NCI-H1105 (cell line): Measurements from ENCODE around the gene CDH13.

ENCODE experiments used
- DNase-seq: peaks from one replicate; lab custom pipeline; 2025; lab: John Stamatoyannopoulos, UW

The CDH13 gene

GRCh38 chr16:83058376-83058775 is 431.6 kb downstream of the CDH13 start:
- DNase-seq, result no peak

GRCh38 chr16:83059237-83059636 is 432.5 kb downstream of the CDH13 start:
- no peak for DNase-seq

- DNase-seq, result no peak
These were observed 439.2 kb downstream of the CDH13 start for GRCh38 chr16:83066011-83066410.

- no peak for DNase-seq
These were observed 440.1 kb downstream of the CDH13 start for GRCh38 chr16:83066881-83067280.

GRCh38 chr16:83068686-83069085 is 441.9 kb downstream of the CDH13 start:
- DNase-seq, result peak; percentile 11

- DNase-seq, result no peak
These were observed 443.8 kb downstream of the CDH13 start for GRCh38 chr16:83070416-83071209.

GRCh38 chr16:83075956-83076355 is 449.2 kb downstream of the CDH13 start:
- no peak for DNase-seq

- DNase-seq, result no peak
These were observed 456.6 kb downstream of the CDH13 start for GRCh38 chr16:83083361-83083760.

GRCh38 chr16:83085660-83086059 is 458.9 kb downstream of the CDH13 start:
- peak; percentile 41 for DNase-seq

- no peak for DNase-seq
These were observed 469.3 kb downstream of the CDH13 start for GRCh38 chr16:83095941-83096692.

- no peak for DNase-seq
These were observed 471.8 kb downstream of the CDH13 start for GRCh38 chr16:83098536-83098935.

GRCh38 chr16:83100679-83101078 is 473.9 kb downstream of the CDH13 start:
- no peak for DNase-seq

- DNase-seq, result no peak
These were observed 475.6 kb downstream of the CDH13 start for GRCh38 chr16:83102336-83102735.

GRCh38 chr16:83105279-83106077 is 478.7 kb downstream of the CDH13 start:
- DNase-seq, result no peak

- DNase-seq, result no peak
These were observed 482.8 kb downstream of the CDH13 start for GRCh38 chr16:83109490-83110125.

- no peak for DNase-seq
These were observed 483.5 kb downstream of the CDH13 start for GRCh38 chr16:83110269-83110668.

- peak; percentile 1 for DNase-seq
These were observed 486.5 kb downstream of the CDH13 start for GRCh38 chr16:83113317-83113716.

GRCh38 chr16:83113811-83114210 is 487.0 kb downstream of the CDH13 start:
- DNase-seq, result no peak

GRCh38 chr16:83115491-83116232 is 488.9 kb downstream of the CDH13 start:
- DNase-seq, result no peak

GRCh38 chr16:83116274-83116892 is 489.6 kb downstream of the CDH13 start:
- DNase-seq, result no peak

GRCh38 chr16:83117810-83118209 is 491.0 kb downstream of the CDH13 start:
- DNase-seq, result no peak
